ENCODE measurements around the gene FRMD4A.
"Not testable (repeated sequence)": the region's sequence is repeated elsewhere in the genome, so short reads cannot be mapped to it uniquely, and the experiment has no call there.

The FRMD4A gene

GRCh38 chr10:13904064-13904463 is 426.7 kb downstream of the FRMD4A start:
- H3K27ac ChIP-seq: no peak overlapping the region
- TF ChIP-seq CTCF (conservative IDR thresholded peaks at IDR 0.05): no peak

- no peak for TF ChIP-seq CTCF (conservative IDR thresholded peaks at IDR 0.05)
- no peak overlapping the region for H3K27ac ChIP-seq
Observed at GRCh38 chr10:13902868-13903587, 427.7 kb downstream of the FRMD4A start.

- H3K27ac ChIP-seq: no peak overlapping the region
- TF ChIP-seq CTCF (conservative IDR thresholded peaks at IDR 0.05): no peak
Observed at GRCh38 chr10:13899941-13900340, 430.8 kb downstream of the FRMD4A start.

- not testable (repeated sequence) for H3K27ac ChIP-seq
Observed at GRCh38 chr10:13896146-13896545, 434.6 kb downstream of the FRMD4A start.

- H3K27ac ChIP-seq: no peak overlapping the region
- TF ChIP-seq CTCF (conservative IDR thresholded peaks at IDR 0.05): no peak
Observed at GRCh38 chr10:13894412-13895093, 436.2 kb downstream of the FRMD4A start.

GRCh38 chr10:13893926-13894325 is 436.8 kb downstream of the FRMD4A start:
- no peak overlapping the region for H3K27ac ChIP-seq
- TF ChIP-seq CTCF (conservative IDR thresholded peaks at IDR 0.05): no peak

- no peak overlapping the region for H3K27ac ChIP-seq
- TF ChIP-seq CTCF (conservative IDR thresholded peaks at IDR 0.05): no peak
Observed at GRCh38 chr10:13892871-13893270, 437.9 kb downstream of the FRMD4A start.

GRCh38 chr10:13892001-13892491 is 438.7 kb downstream of the FRMD4A start:
- H3K27ac ChIP-seq: peak overlapping the region; percentile 61; the same call in 1 of the 2 replicates
- no peak for TF ChIP-seq CTCF (conservative IDR thresholded peaks at IDR 0.05)

Measured in VCaP (cell line).